Effector memory CD8-positive, alpha-beta T cell (primary cell): Measurements from ENCODE around the gene GLA.

Experiments
- ATAC-seq: fragments of 150-1000 bp; cut with Tn5 transposase; replicated peaks from 2 replicates; pipeline ENCODE4 v1.10.0; 2021; ENCODE audit warnings: mild to moderate bottlenecking, moderate library complexity
- DNase-seq, 3 experiments: peaks; one replicate each; pipeline ENCODE4 v3.0.0; 2021
- H3K27ac Mint-ChIP-seq, 2 donors: one replicate each; pipeline ENCODE4 v1.8.0; 2022; ENCODE audit warnings: mild to moderate bottlenecking in 2 of 2, mixed read lengths in 2 of 2, moderate library complexity in 2 of 2
- H3K27me3 Mint-ChIP-seq, 2 donors: one replicate each; pipeline ENCODE4 v1.8.0; 2022; ENCODE audit warnings: mixed read lengths in 2 of 2
- H3K36me3 Mint-ChIP-seq: one replicate; pipeline ENCODE4 v1.8.0; 2022; ENCODE audit warnings: mild to moderate bottlenecking, moderate library complexity, mixed read lengths; ENCODE audit not compliant: insufficient read depth
- H3K4me1 Mint-ChIP-seq, 2 donors: one replicate each; pipeline ENCODE4 v1.8.0; 2022; ENCODE audit warnings: low read depth in 2 of 2, mixed read lengths in 2 of 2
- H3K4me3 Mint-ChIP-seq, 2 donors: one replicate each; pipeline ENCODE4 v1.8.0; 2022; ENCODE audit warnings: mild to moderate bottlenecking in 2 of 2, mixed read lengths in 2 of 2, moderate library complexity in 2 of 2
- H3K9me3 Mint-ChIP-seq, 2 donors: one replicate each; pipeline ENCODE4 v1.8.0; 2022; ENCODE audit warnings: mixed read lengths in 2 of 2

GLA gene

DNA sequence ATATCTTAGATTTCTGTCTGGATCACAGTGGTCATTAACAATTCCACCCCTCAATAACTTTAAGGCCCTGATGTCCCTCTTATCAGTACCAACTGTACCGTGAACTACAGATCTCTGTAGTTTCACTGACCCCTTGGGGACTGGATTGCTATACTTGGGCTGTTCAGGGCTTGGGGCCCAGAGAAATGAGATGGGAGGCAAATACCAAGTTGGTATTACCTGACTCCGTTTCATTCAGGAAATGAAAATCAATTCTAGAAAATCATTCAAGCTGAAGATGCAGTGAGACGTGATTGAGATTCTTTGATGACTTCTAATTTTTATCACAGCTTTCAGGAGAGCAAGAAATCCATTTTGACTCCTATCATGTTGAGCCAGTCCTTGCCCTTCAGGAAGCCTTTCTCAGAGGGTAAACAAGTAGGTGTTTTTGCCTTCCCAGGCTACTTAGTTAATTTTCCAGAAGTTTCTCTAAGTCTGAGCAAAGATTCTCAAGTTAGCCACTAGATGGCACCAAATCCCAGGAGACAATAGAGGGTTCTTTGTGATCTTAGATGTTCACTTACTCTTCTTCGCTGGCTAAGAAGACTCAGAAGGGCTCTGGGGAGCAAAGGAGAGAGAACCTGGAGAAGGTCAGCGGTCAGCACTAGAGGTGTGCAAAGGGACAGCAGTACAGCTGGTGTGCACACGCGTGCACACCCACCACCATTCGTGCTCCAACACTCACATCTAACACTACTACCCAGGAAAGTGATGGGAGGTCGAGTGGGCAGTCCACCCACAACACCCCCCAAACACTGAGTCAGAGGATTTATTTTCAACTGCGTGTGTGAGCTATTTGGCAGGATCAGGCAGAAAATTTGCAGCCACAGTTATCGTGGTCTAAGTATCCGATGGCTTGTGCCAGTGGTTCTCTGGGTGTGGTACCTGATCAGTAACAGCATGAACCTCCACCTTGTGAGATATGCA lies 7.7 kb upstream of the GLA start:
- Mint-ChIP-seq H3K36me3 (peaks cover 33% of the 10 kb centered on the region), H3K4me3 (peak overlapping the region in 1 of 2 donors; percentile 53), H3K27ac (peak overlapping the region; percentile 67 to 78), H3K4me1 (peaks cover 27 to 35% of the 10 kb centered on the region in 2 donors), H3K27me3 (no peaks in the 10 kb centered on the region), H3K9me3 (no peaks in the 10 kb centered on the region)
- ATAC-seq (peak; percentile 79), DNase-seq (peak; percentile 41 to 47 (median 43))

DNA sequence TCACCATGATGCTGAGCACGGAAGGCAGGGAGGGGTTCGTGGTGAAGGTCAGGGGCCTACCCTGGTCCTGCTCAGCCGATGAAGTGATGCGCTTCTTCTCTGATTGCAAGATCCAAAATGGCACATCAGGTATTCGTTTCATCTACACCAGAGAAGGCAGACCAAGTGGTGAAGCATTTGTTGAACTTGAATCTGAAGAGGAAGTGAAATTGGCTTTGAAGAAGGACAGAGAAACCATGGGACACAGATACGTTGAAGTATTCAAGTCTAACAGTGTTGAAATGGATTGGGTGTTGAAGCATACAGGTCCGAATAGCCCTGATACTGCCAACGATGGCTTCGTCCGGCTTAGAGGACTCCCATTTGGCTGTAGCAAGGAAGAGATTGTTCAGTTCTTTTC lies 4.3 kb upstream of the GLA start:
- Mint-ChIP-seq H3K4me1 (peaks cover 26 to 28% of the 10 kb centered on the region in 2 donors), H3K27me3 (no peaks in the 10 kb centered on the region), H3K27ac (peak overlapping the region in 1 of 2 donors; percentile 25), H3K36me3 (peaks cover 47% of the 10 kb centered on the region), H3K4me3 (no peak overlapping the region), H3K9me3 (no peaks in the 10 kb centered on the region)
- DNase-seq: no peak
- no peak for ATAC-seq

- H3K27ac Mint-ChIP-seq: peak overlapping the region; percentile 68 to 86
- peaks cover 48% of the 10 kb centered on the region for H3K36me3 Mint-ChIP-seq
- no peaks in the 10 kb centered on the region for H3K27me3 Mint-ChIP-seq
- ATAC-seq (no peak), DNase-seq (no peak)
- H3K4me1 Mint-ChIP-seq: peaks cover 22 to 27% of the 10 kb centered on the region in 2 donors
- no peaks in the 10 kb centered on the region for H3K9me3 Mint-ChIP-seq
- H3K4me3 Mint-ChIP-seq: peak overlapping the region; percentile 42 to 72
Observed at GRCh38 chrX:101410461-101410860, 2.7 kb upstream of the GLA start.

DNA sequence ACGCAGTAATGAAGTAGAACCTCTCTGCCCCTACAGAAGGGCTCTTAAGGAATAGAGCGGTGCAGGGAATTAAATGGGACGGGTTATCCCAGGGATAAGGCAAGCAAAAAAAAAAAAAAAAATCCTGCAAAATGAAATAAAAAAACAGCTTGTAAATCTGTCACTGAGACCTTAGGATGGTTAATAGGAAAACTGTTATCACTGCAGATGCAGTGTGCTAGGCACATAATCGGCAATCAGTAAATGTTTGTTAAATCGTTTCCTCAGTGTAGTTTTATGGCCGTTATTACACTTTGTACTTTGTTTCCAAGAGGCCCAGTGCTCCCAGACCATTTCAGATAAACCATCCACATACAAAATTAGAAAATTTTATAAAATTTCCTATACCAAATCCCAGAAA lies 1.3 kb upstream of the GLA start:
- ATAC-seq: no peak
- H3K27me3 Mint-ChIP-seq: no peaks in the 10 kb centered on the region
- H3K36me3 Mint-ChIP-seq: peaks cover 44% of the 10 kb centered on the region
- H3K4me1 Mint-ChIP-seq: peaks cover 22 to 25% of the 10 kb centered on the region in 2 donors
- DNase-seq: no peak
- peak overlapping the region; percentile 99 for H3K27ac Mint-ChIP-seq
- H3K9me3 Mint-ChIP-seq: no peaks in the 10 kb centered on the region
- peak overlapping the region; percentile 90 to 92 for H3K4me3 Mint-ChIP-seq

DNA sequence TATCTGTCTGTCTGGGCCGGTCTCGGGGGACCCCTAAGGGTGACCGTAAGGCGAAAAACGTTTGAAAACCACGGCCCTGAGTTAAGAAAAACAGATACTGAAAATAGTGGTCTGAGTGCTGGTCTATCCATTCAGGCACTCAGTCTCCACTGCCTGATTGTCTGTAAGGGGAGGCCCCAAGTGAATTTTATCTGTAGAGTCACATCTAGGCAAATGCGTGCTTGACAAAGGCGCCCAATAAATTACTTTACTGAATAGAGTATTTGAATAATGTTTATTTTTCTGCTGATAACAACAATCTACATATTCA lies 762 bp upstream of the GLA start:
- peak overlapping the region; percentile 99 for H3K27ac Mint-ChIP-seq
- H3K36me3 Mint-ChIP-seq: peaks cover 41% of the 10 kb centered on the region
- no peak for ATAC-seq
- H3K4me1 Mint-ChIP-seq: peaks cover 22 to 25% of the 10 kb centered on the region in 2 donors
- no peaks in the 10 kb centered on the region for H3K27me3 Mint-ChIP-seq
- DNase-seq: no peak
- peak overlapping the region; percentile 90 to 92 for H3K4me3 Mint-ChIP-seq
- no peaks in the 10 kb centered on the region for H3K9me3 Mint-ChIP-seq

DNA sequence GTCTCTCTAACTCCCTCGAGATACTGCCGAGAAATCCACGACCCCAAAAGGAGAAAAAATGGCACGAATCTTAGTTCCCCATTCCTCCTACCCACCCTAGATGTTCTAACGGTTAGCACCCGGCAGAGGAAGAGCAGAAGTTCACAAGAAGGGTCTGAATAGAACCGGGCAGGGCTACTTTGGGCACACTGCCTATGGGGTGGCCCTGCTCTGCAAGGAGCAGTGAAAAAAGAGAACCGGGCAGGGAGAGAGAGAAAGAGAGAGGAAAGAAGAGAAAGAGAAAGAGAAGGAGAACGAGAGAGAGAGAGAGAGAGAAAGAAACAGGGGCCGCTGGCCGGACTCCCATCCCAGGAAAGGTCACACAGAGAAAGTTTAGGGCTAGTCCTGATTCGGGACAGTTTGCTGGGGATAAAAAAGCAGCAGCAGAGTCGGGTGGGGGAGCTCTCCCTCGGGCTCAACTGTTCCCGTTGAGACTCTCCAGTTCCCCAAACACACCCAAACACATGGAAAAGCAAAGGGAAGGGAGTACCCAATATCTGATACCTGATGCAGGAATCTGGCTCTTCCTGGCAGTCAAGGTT lies 468 bp downstream of the GLA start:
- DNase-seq (no peak), ATAC-seq (no peak)
- Mint-ChIP-seq H3K36me3 (peaks cover 41% of the 10 kb centered on the region), H3K4me1 (peaks cover 14 to 20% of the 10 kb centered on the region in 2 donors), H3K4me3 (peak overlapping the region; percentile 90 to 92), H3K9me3 (no peaks in the 10 kb centered on the region), H3K27ac (peak overlapping the region; percentile 99), H3K27me3 (no peaks in the 10 kb centered on the region)

DNA sequence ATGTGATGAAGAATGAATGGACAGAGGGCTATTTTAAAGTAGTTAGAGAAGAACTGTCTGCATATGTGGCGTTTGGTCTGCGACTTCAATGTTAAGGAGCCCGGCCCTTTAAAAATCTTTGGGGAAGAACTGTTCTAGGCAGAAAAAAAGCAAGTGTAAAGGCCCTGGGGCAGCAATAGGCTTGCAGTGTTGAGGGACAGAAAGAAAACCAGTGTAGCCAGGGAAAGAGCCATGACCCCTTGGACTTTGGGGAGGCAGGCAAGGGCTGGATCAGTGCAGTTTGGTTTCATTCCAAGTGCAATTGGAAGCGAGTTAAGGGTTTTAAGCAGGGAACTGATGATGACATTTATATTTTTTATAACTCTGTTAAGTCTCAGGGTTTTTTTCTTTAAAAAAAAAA lies 7.9 kb downstream of the GLA start:
- Mint-ChIP-seq H3K9me3 (no peaks in the 10 kb centered on the region), H3K27ac (no peak overlapping the region), H3K36me3 (peaks cover 45% of the 10 kb centered on the region), H3K27me3 (no peaks in the 10 kb centered on the region), H3K4me3 (no peak overlapping the region), H3K4me1 (no peaks in the 10 kb centered on the region)
- DNase-seq (no peak), ATAC-seq (no peak)

GRCh38 chrX:101398694-101399093 lies 9.0 kb downstream of the GLA start:
- no peak overlapping the region for H3K4me3 Mint-ChIP-seq
- no peaks in the 10 kb centered on the region for H3K9me3 Mint-ChIP-seq
- no peak for ATAC-seq
- no peaks in the 10 kb centered on the region for H3K4me1 Mint-ChIP-seq
- H3K27me3 Mint-ChIP-seq: no peaks in the 10 kb centered on the region
- peaks cover 52% of the 10 kb centered on the region for H3K36me3 Mint-ChIP-seq
- H3K27ac Mint-ChIP-seq: no peak overlapping the region
- no peak for DNase-seq

- H3K27ac Mint-ChIP-seq: no peak overlapping the region
- H3K4me3 Mint-ChIP-seq: no peak overlapping the region
- no peaks in the 10 kb centered on the region for H3K27me3 Mint-ChIP-seq
- peaks cover 50% of the 10 kb centered on the region for H3K36me3 Mint-ChIP-seq
- H3K9me3 Mint-ChIP-seq: no peaks in the 10 kb centered on the region
- peaks cover 0 to 5% of the 10 kb centered on the region in 2 donors for H3K4me1 Mint-ChIP-seq
- ATAC-seq (no peak), DNase-seq (no peak)
Observed at GRCh38 chrX:101397779-101398178, 9.9 kb downstream of the GLA start.

- peaks cover 49% of the 10 kb centered on the region for H3K36me3 Mint-ChIP-seq
- ATAC-seq: no peak
- H3K9me3 Mint-ChIP-seq: no peaks in the 10 kb centered on the region
- H3K27me3 Mint-ChIP-seq: no peaks in the 10 kb centered on the region
- peak overlapping the region in 1 of 2 donors; percentile 72 for H3K27ac Mint-ChIP-seq
- peaks cover 5 to 21% of the 10 kb centered on the region in 2 donors for H3K4me1 Mint-ChIP-seq
- no peak overlapping the region for H3K4me3 Mint-ChIP-seq
- no peak for DNase-seq
Observed at GRCh38 chrX:101395789-101396188, 11.9 kb downstream of the GLA start.

- Mint-ChIP-seq H3K4me1 (peaks cover 8 to 21% of the 10 kb centered on the region in 2 donors), H3K27me3 (no peaks in the 10 kb centered on the region), H3K4me3 (no peak overlapping the region), H3K36me3 (peaks cover 43% of the 10 kb centered on the region), H3K9me3 (no peaks in the 10 kb centered on the region), H3K27ac (peak overlapping the region; percentile 93 to 95)
- DNase-seq (no peak), ATAC-seq (no peak)
Observed at GRCh38 chrX:101394372-101394771, 13.4 kb downstream of the GLA start.

- ATAC-seq (no peak), DNase-seq (no peak)
- Mint-ChIP-seq H3K4me3 (no peak overlapping the region), H3K27me3 (no peaks in the 10 kb centered on the region), H3K4me1 (peaks cover 8 to 21% of the 10 kb centered on the region in 2 donors), H3K36me3 (peaks cover 43% of the 10 kb centered on the region), H3K27ac (peak overlapping the region; percentile 93 to 95), H3K9me3 (no peaks in the 10 kb centered on the region)
Observed at GRCh38 chrX:101393530-101394305, 14.0 kb downstream of the GLA start.

DNA sequence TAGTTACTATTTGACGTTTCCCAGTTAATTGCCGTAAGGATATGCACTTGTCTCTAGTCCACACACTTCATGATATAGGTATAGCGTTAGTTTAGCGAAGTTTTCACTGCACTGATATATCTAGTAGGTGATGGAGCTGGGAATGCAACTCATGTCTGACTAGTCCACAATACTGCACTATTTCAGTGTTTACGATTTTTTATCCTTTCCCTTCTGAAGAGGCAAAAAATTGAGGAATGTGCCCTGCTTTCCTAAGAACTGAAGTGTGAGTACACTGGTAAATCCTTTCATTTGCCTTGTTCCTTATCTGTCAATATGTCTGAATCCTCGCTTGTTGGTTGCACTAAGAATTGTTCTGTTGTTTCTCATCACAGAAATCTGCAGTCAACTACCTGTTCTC lies 15.9 kb downstream of the GLA start:
- no peak for ATAC-seq
- Mint-ChIP-seq H3K27ac (peak overlapping the region; percentile 93 to 95), H3K4me3 (peak overlapping the region; percentile 92 to 94), H3K9me3 (no peaks in the 10 kb centered on the region), H3K4me1 (peaks cover 8 to 21% of the 10 kb centered on the region in 2 donors), H3K36me3 (peaks cover 36% of the 10 kb centered on the region), H3K27me3 (no peaks in the 10 kb centered on the region)
- DNase-seq: no peak
